Stimulated activated CD8-positive, alpha-beta memory T cell treated with anti-CD3 and anti-CD28 coated beads, Interleukin-2, amount 100 ng/mL, for 48 hours (primary cell): ENCODE measurements around the gene IRF8.

ENCODE experiments used
- DNase-seq, 2 donors: peaks; one replicate each; pipeline ENCODE4 v3.0.0-alpha.2; 2020; ENCODE audit warnings: low read depth in 2 of 2

Gene IRF8

DNA sequence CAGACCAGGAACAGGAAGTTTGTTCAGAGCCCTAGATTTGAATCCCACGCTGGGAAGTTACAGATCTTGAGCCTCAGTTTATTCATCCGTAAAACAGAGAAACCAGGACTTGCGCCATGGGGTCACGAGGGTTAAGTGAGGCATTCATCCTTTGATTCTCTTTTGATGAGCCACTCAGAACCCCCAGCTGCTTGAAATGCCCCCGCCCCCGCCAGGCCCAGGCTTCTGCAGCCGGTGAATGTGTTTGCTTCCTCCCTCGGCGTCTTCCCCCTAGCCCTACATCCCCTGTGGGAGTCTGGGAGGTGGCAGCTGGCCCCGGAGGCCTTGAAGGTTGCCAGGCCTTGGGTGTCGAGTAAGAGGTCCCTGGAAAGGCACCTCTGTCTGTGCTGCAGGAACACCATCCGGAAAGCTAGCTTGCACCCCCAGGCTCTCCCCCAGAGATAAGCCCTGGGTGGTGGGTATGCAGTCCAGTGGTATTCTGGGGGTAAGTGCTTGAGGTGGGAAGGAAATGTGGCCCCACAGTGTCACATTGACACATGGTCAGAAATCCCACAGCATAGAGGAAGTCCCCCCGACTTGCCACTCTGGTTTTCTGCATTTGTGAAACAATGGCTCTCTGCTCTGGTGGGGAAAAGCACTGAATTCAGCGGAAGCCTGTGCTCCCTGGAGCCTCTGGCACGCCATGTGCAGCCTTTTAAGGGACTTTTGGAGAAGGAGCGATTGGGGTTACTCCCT lies 14.9 kb downstream of the IRF8 start:
- no peak for DNase-seq

DNA sequence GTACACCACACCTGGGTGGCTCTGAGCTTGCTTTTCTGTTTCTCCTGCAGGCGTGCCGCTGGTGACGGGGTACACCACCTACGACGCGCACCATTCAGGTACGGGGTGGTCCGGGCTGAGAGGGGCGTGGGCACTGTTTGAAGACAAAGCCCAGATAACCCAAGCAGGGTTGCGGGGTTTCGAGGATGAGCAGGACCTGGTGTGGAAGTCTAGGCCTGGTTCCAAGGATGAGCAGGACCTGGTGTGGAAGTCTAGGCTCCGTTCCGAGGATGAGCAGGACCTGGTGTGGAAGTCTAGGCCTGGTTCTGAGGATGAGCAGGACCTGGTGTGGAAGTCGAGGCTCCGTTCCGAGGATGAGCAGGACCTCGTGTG lies 15.4 kb downstream of the IRF8 start:
- no peak for DNase-seq

DNA sequence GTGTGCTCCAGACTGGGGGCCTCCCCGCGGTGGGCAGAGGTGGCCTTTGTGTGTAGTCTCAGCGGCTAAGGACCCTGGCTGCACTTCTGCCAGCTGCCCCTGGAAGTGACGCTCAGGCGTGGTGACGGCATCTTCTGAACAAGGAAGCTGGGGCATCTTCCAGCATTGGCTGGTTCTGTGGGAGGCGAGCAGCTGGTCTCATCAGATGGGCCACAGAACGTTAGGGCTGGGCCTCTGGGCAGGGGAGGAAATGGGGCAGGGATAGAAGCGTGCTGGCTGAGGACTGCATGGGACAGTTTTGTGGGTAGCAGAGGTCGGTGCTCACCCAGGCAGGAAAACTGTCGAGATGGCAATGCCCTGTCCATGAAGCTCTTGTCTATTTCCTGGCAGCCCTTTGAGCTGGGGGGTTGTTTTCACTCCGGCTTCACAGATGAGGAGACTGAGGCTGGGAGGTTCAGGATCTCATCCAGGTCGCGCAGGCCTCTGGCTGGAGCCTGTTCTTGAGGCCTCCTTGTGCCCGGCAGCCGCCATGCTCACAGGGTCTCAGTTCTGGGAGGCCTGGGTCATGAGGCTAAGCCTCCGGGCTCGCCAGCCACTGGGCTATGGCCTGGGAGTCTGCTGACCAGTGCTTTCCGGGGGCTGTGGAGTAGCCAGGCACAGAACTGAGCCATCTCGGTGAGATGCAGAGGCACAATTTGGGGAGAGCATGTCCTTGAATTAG lies 16.3 kb downstream of the IRF8 start:
- no peak for DNase-seq

DNA sequence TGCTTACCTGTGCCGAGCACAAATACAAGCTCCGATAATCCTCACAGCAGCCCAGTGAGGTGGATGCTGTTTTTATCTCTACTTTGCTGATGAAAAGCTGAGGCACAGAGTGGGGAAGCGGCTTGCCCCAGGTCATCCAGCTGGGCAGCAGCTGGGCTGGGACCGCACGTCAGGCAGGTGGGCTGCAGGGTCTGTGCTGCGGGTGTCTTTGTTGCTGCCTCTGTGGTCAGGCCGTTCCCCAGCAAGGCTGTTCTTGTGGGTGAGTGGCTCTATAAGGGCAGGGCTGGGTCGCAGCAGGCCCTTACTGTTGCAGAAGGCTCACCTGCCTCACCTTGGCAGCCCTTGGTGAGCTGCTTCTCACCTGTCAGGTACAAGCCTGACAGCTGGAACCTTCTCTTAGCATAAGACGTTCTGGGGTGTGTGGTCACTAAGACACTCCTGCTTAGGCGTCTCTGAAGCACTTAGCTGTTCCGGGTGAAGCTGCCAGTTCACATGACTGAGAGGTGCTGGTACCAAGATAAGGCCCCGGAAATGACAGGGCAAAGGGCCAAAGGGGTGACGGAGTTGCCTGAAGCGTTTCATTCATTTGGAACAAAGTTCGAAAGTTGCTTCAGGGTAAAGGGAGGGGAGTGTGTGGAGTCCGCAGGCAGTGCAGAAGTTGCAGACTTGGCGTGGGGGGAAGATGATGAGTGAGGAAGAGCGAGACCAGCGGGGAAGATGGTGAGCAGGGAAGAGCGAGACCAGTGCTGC lies 17.4 kb downstream of the IRF8 start:
- DNase-seq: no peak

DNA sequence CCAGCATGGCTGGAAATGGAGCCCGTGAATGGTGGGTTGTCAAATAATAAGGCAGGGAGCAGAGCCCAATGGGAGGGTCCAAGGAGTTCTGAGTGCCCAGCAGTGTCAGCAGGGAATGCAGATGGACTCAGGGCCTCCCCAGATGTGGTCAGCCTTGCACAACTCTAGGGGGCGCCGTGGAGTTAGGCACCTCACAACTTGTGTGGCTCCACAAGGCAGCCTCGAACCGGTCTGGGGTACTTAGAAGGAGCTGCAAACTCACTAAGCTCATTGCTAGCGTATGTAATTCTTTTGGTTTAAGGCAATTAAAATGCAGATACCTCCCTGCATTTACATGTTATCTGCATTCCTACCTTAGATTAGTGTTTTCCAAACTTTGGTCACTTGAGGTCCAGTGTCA lies 18.1 kb downstream of the IRF8 start:
- no peak for DNase-seq

DNA sequence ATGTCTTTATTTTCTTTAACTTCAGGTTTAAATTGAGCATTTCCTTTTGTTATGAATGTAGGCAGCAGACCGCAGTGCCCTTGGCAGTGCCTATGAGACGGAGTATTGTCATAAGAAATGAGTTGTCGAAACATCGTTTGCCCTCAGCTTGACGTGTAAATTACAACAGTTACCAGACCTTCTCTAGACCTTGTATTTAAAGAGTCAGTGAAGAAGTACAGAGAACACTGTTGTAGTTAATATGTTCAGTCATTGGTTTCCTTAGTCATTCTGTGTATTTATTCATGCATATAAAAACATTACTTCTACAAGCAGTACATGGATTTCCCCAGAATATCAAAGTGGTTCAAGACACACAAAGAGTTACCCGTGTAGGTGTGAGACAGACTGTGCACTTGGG lies 19.0 kb downstream of the IRF8 start:
- DNase-seq: no peak

DNA sequence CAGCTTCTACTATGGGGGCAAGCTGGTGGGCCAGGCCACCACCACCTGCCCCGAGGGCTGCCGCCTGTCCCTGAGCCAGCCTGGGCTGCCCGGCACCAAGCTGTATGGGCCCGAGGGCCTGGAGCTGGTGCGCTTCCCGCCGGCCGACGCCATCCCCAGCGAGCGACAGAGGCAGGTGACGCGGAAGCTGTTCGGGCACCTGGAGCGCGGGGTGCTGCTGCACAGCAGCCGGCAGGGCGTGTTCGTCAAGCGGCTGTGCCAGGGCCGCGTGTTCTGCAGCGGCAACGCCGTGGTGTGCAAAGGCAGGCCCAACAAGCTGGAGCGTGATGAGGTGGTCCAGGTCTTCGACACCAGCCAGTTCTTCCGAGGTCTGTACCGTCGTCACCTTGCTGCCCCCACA lies 19.5 kb downstream of the IRF8 start:
- no peak for DNase-seq

DNA sequence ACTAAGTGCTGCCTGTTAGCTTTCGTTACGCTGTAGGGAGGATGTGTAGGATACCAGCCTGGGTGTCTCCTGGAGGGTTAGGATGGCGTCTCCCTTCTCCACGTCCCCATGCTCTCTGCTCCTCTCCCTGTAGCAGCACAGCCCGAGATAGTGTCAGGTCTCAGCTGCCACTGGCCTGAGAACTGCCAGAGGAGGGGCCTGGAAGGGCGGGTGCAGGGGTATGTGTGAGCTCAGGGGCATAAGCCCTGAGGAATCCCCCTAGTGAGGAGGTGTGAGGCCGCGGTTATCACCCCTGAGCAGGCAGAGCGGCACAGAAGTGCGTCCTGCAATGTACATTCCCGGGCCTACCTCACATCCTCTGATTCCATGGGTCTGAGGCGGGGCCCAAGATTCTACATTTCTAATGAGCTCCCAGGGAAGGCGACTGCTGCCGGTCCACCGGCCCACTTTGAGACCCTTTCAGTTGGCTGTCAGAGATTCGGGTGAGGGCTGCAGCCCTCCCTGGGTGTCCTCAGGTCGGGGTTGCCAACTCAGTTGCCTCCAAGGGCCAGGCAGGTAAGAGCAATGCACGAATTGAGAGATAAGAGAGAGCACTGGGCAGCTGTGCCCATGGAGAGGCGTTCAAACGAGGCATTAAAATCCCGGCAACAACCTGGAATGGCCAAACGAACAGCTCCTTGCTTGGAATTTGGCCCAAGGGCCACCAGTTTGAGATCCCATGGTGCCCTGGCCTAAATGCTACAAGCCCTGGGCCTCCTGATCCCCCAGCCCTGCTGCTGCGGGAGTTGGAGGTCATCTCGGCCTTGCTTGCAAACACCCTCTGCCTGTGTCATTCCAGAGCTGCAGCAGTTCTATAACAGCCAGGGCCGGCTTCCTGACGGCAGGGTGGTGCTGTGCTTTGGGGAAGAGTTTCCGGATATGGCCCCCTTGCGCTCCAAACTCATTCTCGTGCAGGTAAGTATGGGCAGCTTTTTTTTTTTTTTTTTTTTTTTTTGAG lies 20.6 kb downstream of the IRF8 start:
- no peak for DNase-seq

DNA sequence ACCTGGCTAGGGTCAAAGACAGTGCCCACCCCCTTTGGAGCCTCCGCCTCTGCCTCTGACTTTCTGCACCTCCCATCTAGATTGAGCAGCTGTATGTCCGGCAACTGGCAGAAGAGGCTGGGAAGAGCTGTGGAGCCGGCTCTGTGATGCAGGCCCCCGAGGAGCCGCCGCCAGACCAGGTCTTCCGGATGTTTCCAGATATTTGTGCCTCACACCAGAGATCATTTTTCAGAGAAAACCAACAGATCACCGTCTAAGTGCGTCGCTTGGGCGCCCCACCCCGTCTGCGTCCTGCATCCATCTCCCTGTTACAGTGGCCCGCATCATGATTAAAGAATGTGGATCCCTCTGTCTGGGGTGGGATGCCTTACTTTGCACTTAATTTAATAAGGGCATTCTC lies 22.1 kb downstream of the IRF8 start:
- no peak for DNase-seq

DNA sequence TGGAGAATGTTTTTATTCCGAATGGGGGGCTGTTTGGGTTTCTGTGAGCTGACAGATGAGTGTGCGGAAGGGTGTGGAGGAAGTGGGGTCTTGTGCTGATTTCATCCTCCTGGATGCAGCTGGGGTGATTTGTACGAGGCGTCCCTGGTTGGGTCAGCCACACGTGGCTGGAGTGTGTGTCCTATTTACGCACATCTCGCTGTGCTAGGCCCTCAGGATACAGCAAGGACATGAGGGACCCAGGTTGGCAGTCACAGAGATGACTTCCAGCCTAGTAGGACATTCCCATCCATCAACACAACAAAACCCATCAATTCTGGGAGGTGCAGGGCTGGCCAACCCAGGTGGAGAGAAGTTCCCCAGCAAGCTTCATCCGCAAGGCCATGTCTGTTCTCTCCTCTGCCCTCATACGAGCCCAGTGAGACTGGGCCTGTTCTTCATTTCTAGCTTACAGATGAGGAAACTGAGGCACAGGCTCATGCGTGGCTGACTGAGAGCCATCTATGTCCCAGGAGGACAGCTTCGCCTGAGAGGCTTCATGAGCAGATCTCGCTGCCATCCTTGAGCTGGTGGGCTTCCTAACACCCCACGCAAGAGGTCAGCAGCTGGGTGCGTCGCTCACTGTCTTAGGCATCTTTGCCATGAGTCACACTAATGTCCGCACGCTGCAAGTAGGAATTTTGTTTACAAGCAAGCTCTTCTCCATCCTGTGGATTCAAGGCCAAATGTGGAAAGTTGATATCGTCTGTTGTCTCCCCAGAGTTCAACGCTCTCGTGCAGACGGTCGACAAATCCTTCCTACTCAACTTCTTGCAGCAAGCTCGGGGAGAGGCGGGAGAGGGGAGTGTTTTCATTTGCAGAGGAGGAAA lies 24.4 kb downstream of the IRF8 start:
- DNase-seq: no peak

DNA sequence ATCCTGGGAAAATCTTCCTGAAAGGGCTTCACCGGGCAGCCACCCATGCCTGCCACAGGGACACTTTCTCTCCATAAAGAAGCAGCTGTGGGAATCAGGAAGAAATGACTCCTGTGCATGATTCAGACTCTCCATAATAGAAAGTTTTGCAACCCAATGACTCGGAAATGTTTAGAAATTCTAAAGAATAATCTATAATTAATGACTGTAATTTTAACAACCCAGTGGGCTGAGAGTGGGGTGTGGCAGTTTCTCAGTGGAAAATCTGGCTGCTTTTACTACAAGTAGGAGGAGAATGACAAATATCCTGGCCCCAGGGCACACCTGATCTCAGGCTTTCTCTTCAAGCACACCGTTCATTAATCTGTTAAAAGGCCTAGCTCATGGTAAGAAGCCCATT lies 25.7 kb downstream of the IRF8 start:
- DNase-seq: no peak

DNA sequence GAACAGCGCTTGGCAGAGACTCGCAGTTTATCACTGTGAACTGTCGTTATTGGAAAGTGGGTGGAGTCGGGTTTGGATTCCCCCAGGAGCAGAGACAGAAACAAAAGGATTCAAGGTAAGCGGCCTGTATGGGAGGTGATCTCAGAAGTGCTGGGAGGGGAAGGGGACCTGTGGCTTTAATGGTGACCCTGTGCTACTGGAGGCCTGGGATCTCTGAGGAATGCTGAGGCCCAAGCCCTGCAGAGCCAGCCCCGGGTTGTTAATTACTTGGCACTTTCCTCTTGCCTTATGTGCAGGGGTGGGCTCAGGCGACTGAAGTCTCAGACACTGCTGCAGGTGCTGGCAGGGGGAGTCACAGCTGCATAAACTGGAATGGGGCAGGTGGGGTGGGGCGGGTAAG lies 27.4 kb downstream of the IRF8 start:
- DNase-seq: no peak

DNA sequence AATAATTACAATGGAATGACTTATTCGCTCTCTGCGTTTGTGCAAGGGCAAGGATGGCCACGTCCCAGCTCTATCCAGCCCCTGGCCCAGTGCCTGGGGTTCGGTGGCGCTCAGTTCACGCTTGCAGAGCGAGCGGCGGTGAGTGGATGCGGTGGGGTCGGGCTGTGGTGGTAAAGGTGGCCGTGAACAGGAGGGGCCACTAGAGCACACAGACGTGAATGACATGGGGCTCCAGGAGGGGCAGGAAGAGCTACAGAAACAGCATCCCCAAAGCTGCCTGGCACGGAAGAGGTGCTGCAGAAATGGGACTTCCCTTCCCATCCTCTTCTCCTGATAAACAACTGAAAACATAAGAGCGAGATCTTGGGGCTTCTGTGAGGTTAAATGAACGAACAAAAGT lies 28.4 kb downstream of the IRF8 start:
- no peak for DNase-seq

DNA sequence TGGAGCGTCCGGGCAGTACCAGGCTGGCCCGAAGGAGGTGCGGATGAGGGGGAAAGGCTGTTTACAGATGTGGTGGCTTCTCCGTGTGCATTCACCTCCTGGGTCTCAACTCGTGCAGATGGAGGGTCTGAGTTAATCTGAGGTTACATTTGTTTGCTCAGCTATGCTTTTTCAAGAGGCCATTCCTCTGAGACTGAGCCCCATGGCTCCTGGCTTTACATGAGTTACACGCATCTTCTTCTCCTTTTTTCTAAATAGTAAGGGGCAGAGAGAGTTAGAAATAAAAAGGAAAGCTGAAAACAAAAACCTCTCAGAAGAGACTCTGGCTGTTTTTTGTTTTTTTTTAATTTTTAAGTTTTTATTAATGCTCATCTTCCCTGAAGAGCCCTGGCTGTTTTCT lies 29.0 kb downstream of the IRF8 start:
- DNase-seq: no peak

DNA sequence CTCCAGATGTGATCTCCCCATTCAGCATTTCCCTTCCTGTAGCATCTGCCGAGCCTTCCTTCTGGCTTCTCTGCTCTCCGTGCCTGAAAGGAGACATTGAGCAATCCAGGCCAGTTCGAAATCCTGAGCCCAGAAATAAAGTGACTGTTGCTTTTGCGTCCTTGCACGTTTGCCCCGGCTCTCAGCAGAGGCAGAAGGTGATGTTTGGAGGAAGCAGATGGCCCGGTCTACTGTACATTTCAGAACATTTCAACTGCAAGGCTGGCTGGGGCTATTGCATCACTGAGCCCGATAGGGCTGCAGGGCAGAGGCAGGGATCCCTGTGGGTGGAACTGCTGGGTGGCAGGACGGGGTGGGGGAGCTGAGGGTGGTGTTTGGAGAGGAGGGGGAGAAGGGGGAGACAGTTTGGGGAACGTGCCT lies 29.4 kb downstream of the IRF8 start:
- no peak for DNase-seq

DNA sequence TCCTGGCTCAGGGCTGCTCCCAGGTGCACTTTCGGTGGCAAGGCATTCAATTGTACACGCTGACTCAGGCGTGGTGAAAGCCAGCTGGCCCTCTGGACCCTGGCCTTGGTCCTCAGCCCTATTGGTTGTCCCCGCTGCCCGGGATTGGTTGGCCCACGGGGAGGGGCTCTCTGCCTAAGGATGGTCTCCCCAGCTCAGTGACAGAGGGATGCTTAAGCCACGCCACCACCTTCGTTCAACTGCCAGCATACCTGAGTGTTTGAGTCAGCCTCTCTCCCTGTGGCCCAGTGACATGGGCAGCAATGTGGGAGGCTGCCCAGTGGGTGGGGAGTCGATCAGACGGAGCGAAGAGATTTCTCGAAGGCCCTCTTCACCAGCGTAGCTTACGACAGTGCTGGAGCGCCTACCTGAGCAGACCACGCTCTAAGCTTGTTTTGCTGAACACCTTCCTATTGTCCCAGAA lies 30.3 kb downstream of the IRF8 start:
- no peak for DNase-seq

DNA sequence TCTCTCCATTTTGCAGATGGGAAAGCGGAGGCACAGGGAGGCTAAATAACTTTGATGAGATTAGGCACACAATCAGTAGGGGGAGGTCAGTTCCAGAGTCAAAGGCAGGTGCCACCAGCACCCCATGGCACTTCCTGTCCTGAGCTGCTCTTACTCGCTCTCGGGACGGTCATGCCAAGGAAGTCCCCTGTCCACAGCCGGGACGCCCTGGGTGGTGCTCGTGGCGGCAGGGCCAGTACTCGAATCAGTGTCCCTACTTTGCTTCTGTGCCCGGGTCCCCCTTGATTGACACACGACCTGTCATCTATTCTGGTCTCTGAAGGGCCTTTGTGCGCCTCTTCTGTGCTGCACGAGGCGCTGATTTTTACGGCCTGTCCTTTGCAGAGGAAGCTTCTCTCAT lies 31.3 kb downstream of the IRF8 start:
- no peak for DNase-seq

DNA sequence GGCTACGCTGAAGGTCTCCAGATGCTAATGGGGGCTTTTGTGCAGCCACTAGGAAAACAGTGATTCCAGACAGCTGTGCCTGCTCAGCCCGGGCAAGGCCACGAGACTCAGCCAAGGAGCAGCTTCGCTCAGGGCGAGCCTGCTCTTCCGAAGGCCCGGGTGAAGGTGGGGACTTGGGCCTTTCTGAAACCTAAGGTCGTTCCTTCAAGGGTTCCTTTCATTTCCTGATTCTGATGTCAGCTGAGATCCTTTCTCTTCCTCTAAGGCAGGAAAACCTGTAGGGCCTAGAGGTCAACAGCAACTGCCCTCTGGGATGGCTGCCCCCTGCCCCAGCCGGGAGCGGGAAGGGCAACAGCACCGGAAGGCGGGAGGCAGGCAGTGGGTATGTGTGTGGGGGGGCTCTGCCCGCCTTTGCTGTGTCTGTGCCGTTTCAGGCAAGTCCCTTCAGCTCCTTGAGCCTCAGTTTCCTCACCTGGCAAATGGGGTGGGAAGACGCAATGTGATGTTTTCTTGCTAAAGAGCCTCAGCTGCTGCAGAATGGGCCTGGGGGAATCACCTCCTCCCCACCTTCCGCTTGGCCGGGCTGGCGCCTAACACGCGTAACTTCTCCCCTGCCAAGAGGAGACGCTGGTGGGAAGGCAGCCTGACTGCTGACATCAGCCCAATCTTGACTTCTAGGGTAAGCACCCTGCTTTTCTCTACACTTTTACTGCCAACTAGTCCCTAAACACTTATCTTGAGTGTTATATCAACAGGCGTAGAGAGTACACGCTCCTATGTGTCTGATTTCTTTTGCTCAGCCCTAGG lies 32.8 kb downstream of the IRF8 start:
- no peak for DNase-seq

DNA sequence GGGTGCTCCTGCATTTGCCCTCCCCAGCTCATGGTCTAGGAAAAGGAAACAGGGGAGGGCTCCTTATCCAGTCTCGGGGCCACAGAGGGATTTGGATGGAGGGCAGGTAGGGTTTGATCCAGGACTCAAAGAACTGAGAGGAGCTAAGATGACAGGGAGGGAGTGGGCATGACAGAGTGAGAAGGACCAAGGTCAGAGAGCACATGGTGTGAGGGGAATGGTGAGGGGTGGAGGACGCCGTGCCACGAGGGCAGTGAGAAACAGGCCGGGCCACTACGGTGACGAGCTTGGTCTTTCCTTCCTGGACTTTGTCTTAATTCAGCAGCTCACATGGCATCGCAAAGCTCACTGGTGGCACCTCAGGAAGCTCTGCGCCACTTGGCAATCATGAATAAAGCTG lies 35.2 kb downstream of the IRF8 start:
- no peak for DNase-seq
